ACC112 (cell line): Measurements from ENCODE around the gene HMCN1.
"Not testable (repeated sequence)": the region's sequence is repeated elsewhere in the genome, so short reads cannot be mapped to it uniquely, and the experiment has no call there.

Experiments
- H2AFZ ChIP-seq: fragments of 200-600 bp; sonication (generic); one replicate; pipeline ENCODE4 v1.6.0; 2017; ENCODE audit warnings: antibody characterized with exemption, low read length; ENCODE audit not compliant: unreplicated experiment
- H3K27ac ChIP-seq: fragments of 200-600 bp; sonication (generic); 2 replicates; pipeline ENCODE4 v1.5.1; 2014; ENCODE audit warnings: low read depth, mild to moderate bottlenecking, antibody characterized with exemption, low read length, moderate library complexity
- H3K27me3 ChIP-seq: fragments of 200-600 bp; sonication (generic); 2 replicates; pipeline ENCODE4 v1.6.1; 2014; ENCODE audit warnings: mild to moderate bottlenecking, antibody characterized with exemption, low read length, moderate library complexity, mixed read lengths; ENCODE audit not compliant: insufficient read depth
- H3K36me3 ChIP-seq: fragments of 200-600 bp; sonication (generic); 2 replicates; pipeline ENCODE4 v1.6.1; 2016; ENCODE audit warnings: mild to moderate bottlenecking, antibody characterized with exemption, low read length, moderate library complexity, mixed read lengths; ENCODE audit not compliant: insufficient read depth
- H3K4me1 ChIP-seq: fragments of 200-600 bp; sonication (generic); one replicate; pipeline ENCODE4 v1.6.1; 2016; ENCODE audit warnings: low read length, mixed read lengths; ENCODE audit not compliant: insufficient read depth, unreplicated experiment, control insufficient read depth
- H3K4me3 ChIP-seq: fragments of 200-600 bp; sonication (generic); 2 replicates; pipeline ENCODE4 v1.5.1; 2014; ENCODE audit warnings: mild to moderate bottlenecking, low read depth, low read length
- H3K79me2 ChIP-seq: fragments of 200-600 bp; sonication (generic); one replicate; pipeline ENCODE4 v1.6.0; 2016; ENCODE audit warnings: low read length; ENCODE audit not compliant: control insufficient read depth, unreplicated experiment, insufficient read depth

Gene HMCN1

DNA sequence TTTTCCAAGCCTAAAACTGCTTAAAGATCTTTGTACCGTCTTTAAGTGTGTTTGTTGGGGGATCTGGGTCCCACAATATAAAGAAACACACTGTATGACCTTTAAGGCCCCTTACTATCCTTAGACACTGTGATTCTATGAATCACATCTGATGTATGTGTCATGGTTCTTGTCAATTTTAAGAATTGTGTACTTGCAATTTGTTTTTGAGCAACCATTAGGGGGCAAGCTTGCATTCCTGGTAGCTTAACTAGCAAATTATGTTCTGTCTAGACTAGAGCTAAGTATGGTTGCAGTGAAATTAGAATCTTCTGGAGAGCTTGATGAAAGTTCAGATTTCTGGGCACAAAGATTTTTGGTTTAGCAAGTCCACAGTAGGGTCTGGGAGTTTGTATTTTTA lies 421.4 kb downstream of the HMCN1 start:
- Histone ChIP-seq H3K36me3 (no peaks in the 10 kb centered on the region), H3K79me2 (no peaks in the 10 kb centered on the region), H3K4me3 (no peak overlapping the region), H3K4me1 (peaks cover 26% of the 10 kb centered on the region), H3K27ac (no peak overlapping the region), H2AFZ (no peak overlapping the region), H3K27me3 (no peaks in the 10 kb centered on the region)

DNA sequence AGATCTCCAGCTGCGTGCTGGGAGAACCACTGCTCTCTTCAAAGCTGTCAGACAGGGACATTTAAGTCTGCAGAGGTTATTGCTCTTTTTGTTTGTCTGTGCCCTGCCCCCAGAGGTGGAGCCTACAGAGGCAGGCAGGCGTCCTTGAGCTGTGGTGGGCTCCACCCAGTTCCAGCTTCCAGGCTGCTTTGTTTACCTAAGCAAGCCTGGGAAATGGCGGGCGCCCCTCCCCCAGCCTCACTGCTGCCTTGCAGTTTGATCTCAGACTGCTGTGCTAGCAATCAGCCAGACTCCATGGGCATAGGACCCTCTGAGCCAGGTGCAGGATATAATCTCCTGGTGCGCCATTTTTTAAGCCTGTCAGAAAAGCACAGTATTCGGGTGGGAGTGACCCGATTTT lies 428.7 kb downstream of the HMCN1 start:
- H3K27me3 ChIP-seq, H3K36me3 ChIP-seq, H3K4me3 ChIP-seq, H3K79me2 ChIP-seq, H3K27ac ChIP-seq, H2AFZ ChIP-seq, H3K4me1 ChIP-seq: not testable (repeated sequence)

DNA sequence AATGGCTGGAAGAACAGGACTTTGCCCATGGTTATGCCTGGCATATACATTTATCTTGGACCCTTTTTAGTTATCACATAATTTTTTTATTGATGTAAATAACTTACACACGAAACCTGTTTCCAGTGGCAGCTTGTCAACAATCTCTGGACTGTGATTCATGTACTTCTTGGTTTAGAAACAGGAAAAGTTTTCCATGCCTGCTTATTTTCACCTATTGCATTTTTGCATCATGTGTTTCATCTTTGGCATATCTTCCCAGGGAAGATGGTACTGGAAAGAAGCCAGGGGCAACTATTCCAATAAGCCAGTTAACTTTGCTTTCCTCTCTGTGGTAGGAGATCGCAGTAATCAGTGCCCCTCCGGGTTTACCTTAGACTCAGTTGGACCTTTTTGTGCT lies 430.6 kb downstream of the HMCN1 start:
- Histone ChIP-seq H3K27me3 (no peaks in the 10 kb centered on the region), H3K27ac (no peak overlapping the region), H3K4me3 (no peak overlapping the region), H3K79me2 (no peaks in the 10 kb centered on the region), H2AFZ (no peak overlapping the region), H3K36me3 (no peaks in the 10 kb centered on the region), H3K4me1 (peaks cover 4% of the 10 kb centered on the region)

DNA sequence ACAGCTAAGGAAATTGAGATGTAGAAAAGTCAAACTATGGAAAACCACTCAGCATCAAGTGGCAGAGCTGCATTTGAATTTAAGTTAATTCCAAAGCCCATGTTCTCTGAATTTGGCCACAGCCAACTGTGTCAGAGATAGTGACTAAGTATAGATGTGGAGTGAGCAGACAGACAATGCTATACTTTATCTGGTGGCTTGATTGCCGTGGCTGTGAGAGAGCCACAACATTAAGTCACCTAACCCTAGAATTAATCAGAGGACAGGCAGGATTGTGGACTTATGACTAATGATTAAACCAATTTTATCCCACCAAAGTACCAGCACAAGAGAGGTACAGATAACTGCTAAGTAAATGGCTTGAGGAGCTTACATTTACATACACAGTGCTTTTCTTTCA lies 431.1 kb downstream of the HMCN1 start:
- Histone ChIP-seq H2AFZ (no peak overlapping the region), H3K4me1 (peaks cover 4% of the 10 kb centered on the region), H3K4me3 (no peak overlapping the region), H3K79me2 (no peaks in the 10 kb centered on the region), H3K36me3 (no peaks in the 10 kb centered on the region), H3K27ac (no peak overlapping the region), H3K27me3 (no peaks in the 10 kb centered on the region)

DNA sequence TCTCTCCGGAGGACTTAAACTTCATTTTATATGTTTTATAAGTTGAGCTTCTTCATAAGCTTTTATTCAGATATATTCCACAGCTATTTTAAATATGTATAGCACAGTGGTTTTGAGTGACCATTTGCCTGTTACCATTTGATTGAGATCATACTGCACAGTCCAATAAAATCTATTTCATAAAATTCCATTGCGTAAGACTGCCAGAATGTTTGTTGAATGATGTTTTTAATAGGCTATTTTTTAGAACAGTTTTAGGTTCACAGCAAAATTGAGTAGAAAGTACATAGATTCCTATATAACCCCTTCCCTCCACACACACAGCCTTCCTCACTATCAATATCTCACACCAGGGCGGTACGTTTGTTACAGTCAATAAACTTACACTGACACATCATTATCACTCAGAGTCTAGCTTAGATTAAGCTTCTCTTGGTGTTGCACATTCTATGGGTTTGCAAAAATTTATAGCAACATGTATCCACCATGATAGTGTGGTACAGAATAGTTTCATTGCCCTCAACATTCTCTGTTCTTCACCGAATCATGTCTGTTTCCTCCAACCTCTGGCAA lies 433.0 kb downstream of the HMCN1 start:
- Histone ChIP-seq H3K4me1 (peaks cover 4% of the 10 kb centered on the region), H3K79me2 (no peaks in the 10 kb centered on the region), H2AFZ (no peak overlapping the region), H3K27ac (no peak overlapping the region), H3K4me3 (no peak overlapping the region), H3K27me3 (no peaks in the 10 kb centered on the region), H3K36me3 (no peaks in the 10 kb centered on the region)

DNA sequence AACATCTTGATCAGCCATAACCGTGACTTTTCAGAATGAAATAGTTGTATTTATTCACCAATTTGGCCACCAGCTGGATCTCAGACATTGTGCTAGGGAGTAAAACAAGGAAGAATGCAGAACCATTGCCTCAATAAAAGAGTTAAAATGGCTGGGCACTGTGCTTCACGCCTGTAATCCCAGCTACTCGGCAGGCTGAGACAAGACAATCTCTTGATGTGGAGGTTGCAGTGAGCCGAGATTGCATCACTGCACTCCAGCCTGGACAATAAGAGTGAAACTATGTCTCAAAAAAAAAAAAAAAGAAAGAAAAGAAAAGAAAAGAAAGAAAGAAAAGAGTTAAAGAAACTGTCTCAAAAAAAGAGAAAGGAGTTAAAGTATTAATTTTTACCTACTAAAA lies 441.4 kb downstream of the HMCN1 start:
- Histone ChIP-seq H3K36me3 (no peaks in the 10 kb centered on the region), H3K79me2 (no peaks in the 10 kb centered on the region), H3K27ac (no peak overlapping the region), H3K4me1 (peaks cover 21% of the 10 kb centered on the region), H3K27me3 (no peaks in the 10 kb centered on the region), H2AFZ (no peak overlapping the region), H3K4me3 (no peak overlapping the region)

DNA sequence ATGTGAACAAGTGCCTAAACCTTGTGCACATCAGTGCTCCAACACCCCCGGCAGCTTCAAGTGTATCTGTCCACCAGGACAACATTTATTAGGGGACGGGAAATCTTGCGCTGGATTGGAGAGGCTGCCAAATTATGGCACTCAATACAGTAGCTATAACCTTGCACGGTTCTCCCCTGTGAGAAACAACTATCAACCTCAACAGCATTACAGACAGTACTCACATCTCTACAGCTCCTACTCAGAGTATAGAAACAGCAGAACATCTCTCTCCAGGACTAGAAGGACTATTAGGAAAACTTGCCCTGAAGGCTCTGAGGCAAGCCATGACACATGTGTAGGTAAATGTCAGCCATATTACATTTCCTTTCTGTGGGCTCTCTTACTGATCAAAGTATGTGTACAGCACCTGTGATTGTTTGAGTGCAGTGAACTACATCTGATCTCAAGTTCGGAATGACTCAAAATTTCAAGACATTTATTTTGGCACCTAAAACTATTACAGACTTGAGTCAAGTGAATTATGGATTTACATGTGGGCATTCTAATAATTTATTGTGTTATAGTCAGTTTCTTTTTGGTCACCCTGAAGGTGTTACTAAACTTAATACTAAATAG lies 444.3 kb downstream of the HMCN1 start:
- peak overlapping the region; percentile 71 for H3K4me3 ChIP-seq
- no peaks in the 10 kb centered on the region for H3K27me3 ChIP-seq
- peak overlapping the region; percentile 100 for H2AFZ ChIP-seq
- peak overlapping the region; percentile 1; the same call in 1 of the 2 replicates for H3K27ac ChIP-seq
- no peaks in the 10 kb centered on the region for H3K36me3 ChIP-seq
- H3K79me2 ChIP-seq = no peaks in the 10 kb centered on the region
- peaks cover 43% of the 10 kb centered on the region for H3K4me1 ChIP-seq

DNA sequence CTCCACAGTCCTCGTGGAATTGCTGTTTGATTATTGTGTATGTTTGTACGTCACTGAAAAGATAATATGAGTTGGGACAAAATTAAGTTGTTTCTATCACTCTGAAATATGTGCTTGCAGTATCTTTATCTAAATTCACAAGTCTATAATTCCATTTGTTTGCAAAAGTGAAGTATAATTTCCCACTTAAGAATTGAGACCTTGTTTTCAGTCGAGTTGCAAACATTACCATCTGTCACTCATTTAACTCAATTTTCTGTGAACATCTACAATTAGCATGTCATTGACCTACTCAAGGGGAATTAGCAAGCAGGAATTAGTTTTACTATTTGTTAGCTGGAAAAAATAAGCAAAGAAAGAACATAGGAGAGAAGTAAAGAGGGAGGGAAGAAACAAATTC lies 445.0 kb downstream of the HMCN1 start:
- Histone ChIP-seq H3K79me2 (no peaks in the 10 kb centered on the region), H3K36me3 (no peaks in the 10 kb centered on the region), H3K4me1 (peaks cover 50% of the 10 kb centered on the region), H3K27me3 (no peaks in the 10 kb centered on the region), H3K4me3 (peak overlapping the region; percentile 71), H3K27ac (peak overlapping the region; percentile 1; the same call in 1 of the 2 replicates), H2AFZ (peak overlapping the region; percentile 100)

DNA sequence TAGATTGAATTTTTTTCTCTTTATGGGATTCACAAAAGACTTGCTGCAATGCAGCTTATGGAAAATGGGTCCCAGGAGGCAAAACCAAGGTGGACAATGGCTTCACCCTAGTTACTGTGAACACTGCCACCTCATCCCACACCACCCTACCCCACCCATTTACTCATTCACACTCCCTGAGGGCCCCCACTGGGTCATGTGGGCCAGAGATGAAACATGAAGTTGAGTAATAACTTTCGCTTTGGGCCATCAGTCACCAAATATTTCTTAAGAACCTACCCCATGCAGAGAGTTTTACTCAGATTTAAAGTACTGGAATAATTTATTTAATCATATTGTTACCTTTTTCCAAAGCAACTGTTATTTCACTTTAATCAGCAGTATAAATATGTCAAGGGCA lies 449.0 kb downstream of the HMCN1 start:
- Histone ChIP-seq H3K4me3 (peak overlapping the region; percentile 73), H3K27me3 (no peaks in the 10 kb centered on the region), H3K79me2 (no peaks in the 10 kb centered on the region), H3K36me3 (no peaks in the 10 kb centered on the region), H3K4me1 (peaks cover 79% of the 10 kb centered on the region), H3K27ac (peak overlapping the region; percentile 85), H2AFZ (peak overlapping the region; percentile 82)

DNA sequence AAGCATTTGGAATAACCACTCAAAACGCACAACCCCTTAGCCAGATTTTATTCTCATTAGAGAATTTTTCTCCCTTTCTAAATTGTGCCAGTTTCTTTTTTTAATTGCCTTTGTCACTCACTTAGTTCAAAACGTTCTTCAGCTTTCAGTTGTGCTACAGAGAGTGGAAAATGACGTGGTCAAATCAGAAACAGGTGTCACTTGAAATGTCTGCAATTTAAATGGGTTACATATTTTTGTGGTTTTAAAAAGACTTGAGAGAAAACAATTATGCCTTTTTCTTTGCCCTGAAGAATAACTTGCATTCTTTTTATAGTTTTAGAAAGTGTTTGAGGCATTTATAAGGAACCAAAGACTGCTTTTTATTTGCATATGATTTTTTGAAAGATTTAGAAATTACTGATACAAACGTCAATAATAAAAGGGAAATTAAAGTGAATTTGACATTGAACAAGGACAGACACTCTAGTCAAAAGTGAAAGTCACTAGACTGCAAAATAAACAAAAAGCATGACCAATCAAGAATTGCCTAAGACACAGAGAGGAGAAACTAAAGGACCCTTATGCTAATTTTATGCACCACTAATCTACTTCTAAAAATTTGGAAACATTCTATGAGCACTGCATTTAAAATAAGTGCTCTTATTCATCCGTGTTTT lies 449.9 kb downstream of the HMCN1 start:
- no peaks in the 10 kb centered on the region for H3K27me3 ChIP-seq
- H3K4me1 ChIP-seq = peaks cover 82% of the 10 kb centered on the region
- no peaks in the 10 kb centered on the region for H3K79me2 ChIP-seq
- H3K36me3 ChIP-seq = no peaks in the 10 kb centered on the region
- peak overlapping the region; percentile 73 for H3K4me3 ChIP-seq
- H3K27ac ChIP-seq = peak overlapping the region; percentile 85
- H2AFZ ChIP-seq = peak overlapping the region; percentile 82

DNA sequence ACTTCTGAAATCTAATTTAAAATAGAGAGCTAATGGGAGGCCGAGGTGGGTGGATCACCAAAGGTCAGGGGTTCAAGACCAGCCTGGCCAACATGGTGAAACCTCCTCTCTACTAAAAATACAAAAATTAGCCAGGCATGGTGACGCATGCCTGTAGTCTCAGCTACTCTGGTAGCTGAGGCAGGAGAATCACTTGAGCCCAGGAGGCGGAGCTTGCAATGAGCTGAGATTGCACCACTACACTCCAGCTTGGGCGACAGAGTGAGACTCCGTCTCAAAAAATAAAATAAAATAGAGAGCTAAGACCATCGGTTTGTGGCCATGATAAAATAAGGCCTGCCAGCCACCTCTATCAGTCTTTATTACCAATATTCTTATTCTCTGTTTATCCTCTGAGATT lies 452.1 kb downstream of the HMCN1 start:
- H3K79me2 ChIP-seq, H3K4me3 ChIP-seq, H3K36me3 ChIP-seq, H2AFZ ChIP-seq, H3K27me3 ChIP-seq: not testable (repeated sequence)
- Histone ChIP-seq H3K4me1 (peaks cover 70% of the 10 kb centered on the region), H3K27ac (peak overlapping the region; percentile 90)
